Fibroblast of skin of back (primary cell): ENCODE measurements around the gene CCDC154.

ENCODE experiments used
- DNase-seq: peaks from one replicate; pipeline ENCODE4 v3.0.0-alpha.2; 2013

The CCDC154 gene

DNA sequence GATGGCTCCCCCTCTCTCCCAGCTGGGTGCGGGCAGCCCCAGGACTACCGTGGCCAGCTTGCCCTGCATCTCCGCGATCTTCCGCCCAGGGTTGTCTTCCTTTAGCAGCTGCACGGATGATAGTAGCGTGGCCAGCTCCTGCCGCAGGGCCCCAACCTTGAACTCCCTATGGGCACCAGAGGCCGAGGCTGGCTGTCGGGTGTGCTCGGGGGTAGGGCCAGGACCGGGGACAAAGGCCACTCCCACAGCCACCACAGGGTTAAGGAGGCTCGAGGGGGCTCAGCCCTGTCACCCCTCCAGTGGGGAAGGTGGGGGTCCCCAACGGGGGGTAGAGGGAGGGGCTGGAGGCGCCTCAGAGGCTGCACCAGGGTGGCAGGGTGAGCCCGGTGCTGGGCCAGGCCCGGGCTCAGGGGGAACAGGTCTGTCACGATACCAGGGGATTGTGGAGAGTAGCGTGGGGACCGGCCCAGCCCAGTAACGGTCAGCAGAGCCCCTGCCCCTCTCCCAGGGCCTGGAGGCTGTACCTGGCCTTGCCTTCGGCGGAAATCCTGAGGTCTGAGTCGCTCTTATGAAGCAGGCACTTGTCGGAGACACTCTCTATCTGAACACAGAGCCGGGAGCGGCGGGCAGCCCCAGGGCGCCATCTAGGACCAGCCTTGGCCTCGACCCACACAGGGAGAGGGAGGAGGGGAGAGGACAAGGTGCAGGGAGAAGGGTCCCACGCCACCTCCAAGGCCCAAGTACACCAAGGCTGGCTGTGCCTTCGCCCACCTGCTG lies 8.2 kb downstream of the CCDC154 start:
- no peak for DNase-seq

DNA sequence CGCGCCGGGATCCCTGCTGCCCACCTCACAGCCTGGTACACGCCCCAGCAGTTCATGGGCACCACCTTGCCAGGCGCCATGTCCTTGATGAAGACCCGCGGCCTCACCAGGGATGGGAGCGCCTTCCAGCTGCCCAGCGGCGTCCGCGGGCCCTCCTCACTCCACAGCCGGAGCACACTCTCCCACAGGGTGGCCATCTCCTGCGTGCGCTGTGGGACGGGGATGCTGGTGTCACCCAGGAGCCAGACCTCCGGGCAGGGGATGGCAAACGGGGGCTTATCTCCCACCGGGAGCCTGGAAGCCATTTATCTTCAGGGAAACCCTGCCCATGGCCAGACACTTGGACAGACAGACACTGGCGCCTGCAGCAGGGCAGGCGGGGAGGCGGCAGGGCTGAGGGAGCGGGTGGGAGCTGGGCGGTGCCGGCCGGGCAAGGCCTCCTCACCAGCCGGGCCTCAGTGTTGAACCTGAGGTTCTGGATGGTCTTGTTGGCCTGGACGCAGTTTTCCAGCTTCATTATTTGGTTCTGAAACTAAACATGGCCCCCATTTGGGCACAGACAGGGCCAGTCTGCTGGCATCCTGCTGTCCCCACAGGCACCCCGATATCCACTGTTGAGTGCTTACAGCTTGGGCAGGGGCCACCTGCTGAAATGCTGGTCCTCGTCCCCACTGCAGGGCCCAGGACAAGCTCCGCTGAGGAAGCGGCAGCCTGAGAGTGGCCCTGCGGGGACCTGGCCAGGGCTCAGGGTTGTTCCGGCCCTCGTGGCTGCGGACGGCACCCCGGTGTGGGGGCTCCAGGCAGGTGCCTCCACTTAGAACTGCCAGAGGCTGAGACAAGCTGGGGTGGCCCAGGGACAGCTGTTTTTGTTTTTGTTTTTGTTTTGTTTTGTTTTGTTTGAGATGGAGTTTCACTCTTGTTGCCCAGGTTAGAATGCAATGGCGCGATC lies 9.4 kb downstream of the CCDC154 start:
- DNase-seq, result no peak

DNA sequence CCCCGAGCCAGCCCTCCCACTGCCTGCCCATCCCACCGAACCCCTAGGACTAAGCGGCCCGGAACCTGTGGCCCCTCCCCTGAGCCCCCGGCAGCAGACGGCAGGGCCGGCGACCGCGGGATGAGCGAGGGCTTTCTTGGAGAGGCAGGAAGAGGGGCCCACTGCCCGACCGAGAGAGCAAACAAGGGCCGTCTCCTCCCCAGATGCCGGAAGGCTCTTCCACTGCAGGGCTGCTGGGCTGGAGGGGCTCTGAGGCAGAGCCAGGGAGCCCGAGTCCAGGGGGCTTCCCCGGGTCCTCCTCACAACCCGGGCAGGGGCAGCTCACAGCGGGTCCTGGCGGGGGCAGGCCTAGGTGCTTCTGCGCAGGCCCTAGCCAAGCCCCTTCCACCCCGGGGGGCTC lies 10.6 kb downstream of the CCDC154 start:
- no peak for DNase-seq

DNA sequence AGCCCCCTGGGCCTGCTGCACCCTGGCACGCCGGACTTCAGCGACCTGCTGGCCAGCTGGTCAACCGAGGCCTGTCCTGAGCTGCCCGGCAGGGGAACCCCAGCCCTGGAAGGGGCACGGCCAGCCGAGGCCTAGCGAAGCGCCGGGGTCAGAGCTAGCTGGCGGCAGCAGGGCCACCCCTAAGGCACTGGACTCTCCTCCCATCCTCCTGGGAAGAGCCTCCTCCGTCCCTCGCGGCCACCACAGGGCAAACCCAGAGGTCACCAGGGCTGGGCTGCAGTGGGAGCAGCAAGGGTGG lies 11.1 kb downstream of the CCDC154 start:
- DNase-seq, result no peak

DNA sequence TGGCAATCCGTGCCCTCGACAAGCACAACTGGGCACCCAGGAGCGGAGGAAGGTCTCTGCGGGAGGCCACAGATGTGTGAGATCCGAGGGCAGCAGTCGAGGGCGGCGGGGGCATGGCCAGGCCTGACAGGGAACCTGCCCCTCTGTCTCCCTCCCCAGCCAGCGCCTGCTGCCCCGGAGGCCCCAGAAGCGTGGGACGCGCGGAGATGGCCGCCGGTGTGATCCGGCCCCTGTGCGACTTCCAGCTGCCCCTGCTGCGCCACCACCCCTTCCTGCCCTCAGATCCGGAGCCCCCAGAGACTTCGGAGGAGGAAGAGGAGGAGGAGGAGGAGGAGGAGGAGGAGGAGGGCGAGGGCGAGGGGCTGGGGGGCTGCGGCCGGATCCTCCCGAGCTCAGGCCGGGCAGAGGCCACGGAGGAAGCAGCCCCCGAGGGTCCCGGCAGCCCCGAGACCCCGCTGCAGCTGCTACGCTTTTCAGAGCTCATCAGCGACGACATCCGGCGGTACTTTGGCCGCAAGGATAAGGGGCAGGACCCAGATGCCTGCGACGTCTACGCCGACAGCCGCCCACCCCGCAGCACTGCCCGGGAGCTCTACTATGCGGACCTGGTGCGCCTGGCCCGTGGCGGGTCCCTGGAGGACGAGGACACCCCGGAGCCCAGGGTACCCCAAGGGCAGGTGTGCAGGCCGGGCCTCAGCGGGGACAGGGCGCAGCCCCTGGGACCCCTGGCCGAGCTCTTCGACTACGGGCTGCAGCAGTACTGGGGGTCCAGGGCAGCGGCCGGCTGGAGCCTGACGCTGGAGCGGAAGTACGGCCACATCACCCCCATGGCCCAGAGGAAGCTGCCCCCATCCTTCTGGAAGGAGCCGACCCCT lies 11.7 kb downstream of the CCDC154 start:
- DNase-seq, result no peak

DNA sequence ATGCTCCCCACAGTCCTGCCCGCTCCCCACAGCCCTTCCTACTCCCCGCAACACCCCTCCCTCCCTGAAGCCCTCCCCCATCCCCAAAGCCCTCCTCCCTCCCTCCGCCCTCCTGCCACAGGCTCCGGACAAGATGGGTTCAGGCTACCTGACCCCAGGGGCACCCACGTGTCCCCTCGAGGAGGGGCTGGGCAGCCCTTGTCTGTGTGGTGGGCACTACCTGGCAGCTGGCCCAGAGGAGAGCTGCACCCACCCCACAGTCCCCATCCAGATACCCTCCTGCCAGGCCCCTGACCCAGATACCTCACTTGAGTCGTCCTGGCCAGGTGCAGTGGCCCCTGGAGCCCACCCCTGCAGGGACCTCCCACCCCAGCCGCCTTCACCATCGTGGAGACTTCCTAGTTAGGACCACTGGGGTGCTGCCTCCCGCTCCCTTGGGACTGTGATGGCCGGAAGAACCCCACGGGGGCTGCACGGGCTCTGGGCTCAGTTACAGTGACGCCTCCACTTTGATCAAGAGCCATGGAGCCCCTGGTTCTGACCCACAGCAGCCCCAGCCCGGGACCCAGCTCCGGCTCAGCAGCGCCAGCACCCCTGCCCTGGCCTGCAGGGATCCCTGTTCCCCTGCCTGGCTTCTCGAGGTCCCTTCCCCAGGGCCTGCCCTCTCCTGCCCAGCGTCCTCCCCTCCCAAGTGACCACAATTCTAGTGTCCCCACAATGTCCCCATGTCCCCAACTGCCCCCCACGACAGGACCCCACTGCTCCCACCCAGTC lies 12.7 kb downstream of the CCDC154 start:
- DNase-seq, result no peak

DNA sequence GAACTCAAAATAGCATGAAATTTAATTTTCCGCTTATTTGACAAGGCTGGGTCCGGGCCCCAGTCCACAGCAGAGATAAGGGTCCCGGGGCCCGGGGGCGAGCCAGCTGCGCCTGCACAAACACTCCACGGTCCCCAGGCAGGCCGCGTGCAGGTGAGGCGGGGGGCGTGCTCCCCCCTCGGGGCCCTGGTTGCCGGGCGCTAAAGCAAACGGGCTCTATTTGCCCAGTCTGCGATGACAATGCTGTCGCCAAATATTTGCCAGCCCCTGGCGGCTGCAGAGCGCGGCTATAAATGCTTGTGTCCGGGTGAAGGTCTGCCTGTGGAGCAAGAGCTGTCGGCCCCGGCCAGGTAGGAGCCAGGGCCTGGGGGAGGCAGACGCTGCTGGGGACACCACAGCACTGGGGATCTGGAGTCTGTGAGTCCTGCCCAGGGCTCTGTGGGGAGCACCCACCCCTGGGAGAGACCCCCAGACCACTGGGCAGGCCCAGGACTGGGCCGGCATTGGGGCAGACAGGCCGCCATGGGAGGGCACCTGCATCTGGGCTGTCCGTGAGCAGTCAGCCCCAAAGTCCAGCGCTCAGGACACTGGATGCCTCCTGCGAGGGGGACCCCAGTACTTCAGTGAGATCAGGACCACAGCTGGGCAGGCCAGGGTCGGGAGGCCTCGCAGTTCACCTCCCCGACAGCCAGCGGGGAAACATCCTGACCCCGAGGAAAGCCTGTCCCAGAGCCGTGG lies 13.4 kb downstream of the CCDC154 start, which contains the start of gene PERCC1:
PERCC1 (plus strand) TSS at position 320 of the 738 bp plus-strand sequence. CDS start 1,516 bp downstream, outside the sequence.
- DNase-seq, result no peak

DNA sequence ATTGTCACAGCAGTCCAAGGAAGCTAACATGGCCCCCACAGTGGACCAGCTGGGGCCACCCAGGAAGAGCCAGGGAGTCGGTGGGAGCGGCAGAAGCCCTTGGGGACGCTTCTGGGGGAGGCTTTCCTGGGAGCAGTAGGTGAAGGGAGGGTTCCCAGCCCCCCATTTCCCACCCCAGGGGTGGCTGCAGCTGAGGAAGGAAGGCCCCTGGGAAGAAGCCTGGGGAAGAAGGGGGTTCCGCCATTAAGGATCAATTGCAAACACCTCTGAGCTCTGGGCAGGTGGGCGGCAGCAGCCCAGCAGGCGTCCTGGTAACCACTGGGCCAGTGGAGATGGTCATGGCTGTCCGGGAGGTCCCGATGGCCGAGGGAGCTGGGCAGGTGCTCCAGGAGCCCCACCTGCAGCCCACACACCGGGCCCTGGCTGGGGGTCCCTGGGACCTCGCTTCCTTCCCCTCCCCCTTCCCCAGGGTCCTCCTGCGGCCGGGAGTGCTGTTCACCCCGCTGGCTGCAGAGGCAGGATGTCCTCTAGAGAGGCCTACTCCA lies 14.1 kb downstream of the CCDC154 start:
- no peak for DNase-seq

DNA sequence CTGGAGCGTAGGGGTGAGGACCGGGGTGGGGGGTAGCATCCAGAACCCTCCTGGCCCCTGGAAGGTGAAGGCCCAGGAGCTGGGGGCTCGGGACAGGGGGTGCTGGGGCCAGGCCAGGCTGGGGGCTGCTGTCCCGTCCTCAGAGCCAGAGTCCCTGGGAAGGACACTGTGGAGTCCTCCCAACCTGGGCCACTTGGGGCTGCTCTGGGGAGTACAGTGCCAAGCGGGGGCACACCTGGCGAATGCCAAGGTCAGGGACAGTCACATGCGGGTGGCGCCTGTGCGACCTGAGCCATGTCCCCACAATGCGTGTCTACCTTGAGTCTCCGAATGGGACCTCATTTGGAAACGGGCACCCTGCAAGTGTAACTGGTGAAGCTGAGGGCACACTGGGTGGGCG lies 14.7 kb downstream of the CCDC154 start:
- no peak for DNase-seq

DNA sequence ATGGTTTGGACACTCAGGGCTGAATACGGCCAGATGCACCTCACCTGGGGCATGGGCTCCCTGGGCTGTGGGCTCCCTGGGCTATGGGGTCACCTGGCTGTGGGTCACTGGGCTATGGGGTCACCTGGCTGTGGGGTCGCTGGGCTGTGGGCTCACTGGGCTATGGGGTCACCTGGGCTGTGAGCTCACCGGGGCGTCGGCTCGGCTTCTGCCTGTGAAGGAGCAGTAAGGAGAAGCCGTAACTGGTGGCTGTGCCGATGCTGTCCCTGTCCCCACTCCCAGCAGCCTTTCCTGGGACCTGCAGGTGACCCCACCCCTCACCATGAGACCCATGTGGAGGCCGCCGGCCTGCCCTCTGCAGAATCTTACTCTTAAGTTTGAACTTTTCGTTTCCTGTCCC lies 15.3 kb downstream of the CCDC154 start:
- no peak for DNase-seq

DNA sequence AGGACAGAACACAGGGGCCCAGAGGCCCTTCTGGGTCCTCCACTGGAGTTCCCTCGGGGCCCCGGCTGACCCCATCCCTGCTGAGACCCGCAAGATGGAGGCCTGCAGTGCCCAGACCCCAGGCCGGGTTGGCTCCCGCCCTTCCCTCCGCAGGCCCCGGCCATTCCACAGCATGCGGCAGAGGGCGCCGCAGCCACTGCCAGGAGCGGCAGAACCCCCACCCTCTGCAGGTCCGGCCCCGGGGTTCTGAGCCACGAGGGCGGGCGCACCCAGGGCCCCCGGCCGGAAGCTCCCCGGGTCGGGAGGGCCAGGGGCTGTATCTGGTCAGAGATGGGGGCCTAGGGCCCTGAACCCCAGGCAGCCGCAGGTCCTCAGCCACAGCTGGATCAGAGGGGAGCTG lies 15.8 kb downstream of the CCDC154 start:
- DNase-seq, result peak; percentile 23

DNA sequence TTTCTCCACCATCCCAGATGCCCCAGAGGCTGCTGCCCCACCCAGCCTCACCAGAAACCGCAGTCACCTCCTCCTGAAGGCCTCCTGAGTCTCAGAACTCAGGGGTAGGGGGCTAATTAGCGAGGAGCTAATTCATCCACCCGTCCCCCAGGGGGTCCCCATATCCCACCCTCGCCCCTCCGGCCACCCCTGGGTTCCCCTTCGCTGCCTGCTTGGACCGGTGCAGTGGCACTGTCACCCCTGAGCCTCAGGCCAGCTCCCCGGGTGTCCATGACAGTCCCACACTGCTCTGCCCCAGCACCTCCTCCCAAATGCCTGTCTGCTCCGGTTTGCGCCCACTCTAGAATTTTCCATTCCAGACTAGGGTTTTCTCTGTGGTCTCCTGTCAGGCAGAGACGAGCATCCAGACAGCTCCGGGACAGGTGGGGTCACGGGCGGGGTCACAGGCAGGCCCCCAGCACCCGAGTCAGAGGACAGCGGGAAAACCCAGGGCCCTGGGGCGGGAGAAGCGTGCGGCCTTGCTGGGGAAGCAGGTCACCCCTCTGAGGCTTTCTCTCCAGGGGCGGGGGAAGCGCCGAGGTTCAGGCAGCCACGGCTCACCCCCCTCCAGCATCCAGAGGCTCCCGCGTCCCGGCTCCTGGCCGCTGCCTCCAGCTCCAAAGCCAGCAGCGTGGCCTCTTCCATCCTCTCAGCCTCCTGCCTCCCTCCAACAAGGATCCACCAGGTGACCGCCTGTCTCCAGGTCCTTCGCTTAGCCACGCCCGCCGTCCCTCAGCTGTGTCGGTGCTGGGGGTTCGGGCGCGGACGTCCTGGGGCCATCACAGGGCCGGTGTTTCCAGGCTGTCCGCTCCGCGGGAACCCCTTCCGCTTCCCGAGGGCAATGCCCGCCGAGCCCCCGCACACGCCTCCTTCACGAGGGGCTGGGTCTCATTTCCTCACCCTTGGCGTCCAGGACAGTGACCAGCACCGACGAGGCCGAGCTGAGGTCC lies 16.6 kb downstream of the CCDC154 start:
- no peak for DNase-seq

DNA sequence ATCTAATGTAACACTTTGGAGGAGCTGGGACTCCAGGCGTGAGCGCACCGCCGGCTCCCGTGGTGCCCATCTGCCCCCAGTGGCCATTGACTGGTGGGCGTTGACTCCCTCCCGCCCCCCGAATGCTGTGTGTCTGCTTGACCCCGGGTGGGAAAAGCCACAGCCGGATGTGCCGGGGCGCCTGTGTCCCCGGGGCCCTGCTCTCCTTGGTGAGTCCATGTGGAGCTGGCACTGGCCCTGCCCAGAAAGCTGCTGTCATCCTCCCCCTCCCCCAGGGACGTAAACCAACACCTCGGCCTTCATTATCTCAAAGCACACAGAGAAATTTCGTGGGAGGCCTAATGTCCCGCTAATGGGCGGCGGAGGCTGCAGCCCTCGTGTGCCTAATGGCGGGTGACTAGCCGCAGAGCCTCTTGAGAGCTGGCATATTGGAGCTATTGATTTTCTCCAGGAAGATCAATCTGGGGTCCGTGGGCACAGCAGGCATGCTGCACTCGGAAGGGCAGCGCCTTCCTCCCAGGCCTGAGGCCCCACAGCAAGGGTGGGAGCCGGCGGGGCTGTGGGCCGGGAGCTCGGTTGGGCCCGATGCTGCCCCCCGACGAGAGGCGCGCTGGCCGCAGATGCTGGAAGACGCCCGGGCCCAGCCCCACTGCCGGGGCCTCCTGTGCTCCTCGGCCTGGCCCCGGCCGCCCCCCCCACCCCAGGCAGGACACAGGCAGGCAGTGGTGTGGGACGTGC lies 17.5 kb downstream of the CCDC154 start:
- no peak for DNase-seq

DNA sequence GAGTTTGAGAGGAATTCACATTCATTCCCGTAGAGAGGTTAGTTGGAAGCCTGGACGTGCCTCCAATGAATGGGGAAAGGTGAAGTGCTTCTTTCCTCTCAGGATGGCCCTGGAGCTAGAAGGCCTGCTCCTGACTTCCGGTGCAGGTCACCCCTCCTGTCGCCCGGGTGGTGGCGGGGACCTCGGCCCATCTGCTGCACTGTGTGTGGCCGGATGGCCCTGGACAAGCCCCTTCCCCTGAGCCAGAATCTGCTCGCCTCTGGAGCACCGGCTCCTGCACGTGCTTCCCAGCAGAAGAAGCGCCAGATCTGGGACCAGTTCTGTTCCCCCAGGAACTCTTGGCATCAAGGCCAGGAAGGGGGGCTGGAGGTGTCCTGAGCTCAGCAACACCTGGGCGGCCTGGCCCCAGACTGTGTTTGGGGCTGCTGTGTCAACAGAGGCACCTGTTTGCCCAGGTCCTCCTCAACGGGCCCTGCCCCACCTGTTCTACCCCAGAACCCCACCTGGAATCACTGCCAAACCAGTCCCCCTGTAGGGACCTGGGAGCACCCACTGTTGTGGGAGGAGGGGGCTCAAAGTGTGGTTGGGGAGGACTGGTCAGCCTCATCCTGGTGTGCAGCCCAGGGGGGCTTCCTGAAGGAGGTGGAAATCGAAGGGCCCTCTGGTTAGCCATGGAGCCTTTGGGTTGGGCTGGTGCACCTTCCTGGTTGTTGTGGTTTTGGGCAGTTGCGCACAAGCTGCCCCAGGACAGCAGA lies 18.6 kb downstream of the CCDC154 start:
- no peak for DNase-seq

DNA sequence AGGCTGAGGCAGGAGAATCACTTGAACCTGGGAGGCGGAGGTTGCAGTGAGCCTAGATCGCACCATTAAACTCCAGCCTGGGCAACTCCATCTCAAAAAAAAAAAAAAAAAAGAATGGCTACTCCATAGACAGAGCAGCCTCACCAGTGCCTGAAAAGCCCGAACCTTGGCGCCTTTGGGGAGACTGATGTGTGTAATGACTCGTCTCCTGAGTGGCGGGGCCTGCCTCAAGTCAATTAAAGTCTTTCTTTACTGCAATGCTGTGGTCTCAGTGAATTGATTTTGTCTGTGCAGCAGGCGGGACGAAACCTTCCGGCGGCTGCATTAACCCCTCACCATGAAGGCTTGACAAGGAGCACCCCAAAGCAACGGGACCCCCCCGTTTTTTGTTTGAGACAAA lies 20.3 kb downstream of the CCDC154 start:
- DNase-seq, result no peak

DNA sequence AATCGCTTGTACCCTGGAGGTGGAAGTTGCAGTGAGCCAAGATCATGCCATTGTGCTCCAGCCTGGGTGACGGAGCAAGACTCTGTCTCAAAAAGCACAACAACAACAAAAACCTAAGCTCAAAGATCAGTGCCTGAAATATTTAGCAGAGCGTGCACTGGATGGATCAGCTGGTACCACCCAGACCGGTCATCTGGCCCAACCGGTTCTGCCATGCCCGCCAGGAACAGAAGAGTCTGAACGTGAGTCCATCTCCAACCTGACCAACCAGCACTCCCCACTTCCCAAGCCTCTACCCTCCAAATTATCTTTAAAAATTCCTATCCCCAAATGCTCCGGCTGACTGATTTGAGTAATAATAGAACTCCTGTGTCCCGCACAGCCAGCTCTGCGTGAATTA lies 22.3 kb downstream of the CCDC154 start:
- no peak for DNase-seq

DNA sequence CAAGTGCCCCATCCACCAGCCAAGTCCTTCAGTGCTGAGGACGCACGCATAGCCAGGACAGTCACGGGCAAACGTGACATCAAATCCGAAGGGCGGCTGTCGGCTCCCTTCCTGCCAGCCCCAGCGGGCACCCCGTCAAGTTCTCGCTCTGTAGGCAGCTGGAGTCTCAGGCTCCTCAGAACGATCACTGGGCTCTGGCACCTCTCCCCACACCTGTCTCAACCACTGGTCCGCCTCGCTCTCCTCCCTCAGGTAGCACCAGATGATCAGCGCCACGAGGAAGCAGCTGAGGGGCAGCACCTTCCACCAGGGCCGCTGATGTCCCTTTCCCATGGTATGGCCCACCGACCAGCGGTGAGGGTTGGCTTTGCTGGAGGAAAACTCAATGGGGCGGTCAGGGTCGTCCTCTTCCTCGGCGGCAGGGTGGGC lies 24.2 kb downstream of the CCDC154 start:
- no peak for DNase-seq

DNA sequence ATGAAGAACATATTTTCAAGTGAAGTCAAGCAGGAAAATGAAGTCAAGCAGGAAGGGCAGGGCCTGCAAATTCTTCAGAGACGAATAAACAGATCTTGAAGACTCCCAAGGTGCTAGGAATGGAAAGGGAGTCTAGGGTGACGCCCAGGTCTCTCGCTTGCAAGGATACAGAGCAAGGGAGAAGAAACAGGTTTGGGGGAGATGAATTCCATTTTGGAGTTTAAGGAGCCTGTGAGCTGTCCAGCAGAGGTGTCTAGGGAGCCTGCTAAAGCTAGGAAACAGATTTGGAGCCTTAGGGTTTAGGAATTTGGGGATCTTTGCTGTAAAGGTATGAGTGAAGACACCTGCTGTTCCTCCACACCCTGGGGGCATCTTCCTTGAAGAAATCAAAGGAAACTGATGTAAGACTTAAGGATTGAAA lies 27.8 kb downstream of the CCDC154 start:
- peak; percentile 4 for DNase-seq
